ENCODE results near the gene TCERG1L. TPM values are rescaled to one million over a fixed set of nuclear protein-coding genes. Genes with fewer than 3 reads are reported as not detected.

The TCERG1L gene
- total RNA-seq, 1 donor from 2014 or later, result not detected

- Histone ChIP-seq H3K9me3 (no peaks in the 10 kb centered on the region), H3K4me1 (no peaks in the 10 kb centered on the region), H3K36me3 (no peaks in the 10 kb centered on the region), H3K27me3 (no peaks in the 10 kb centered on the region), H3K27ac (no peak overlapping the region), H3K4me3 (no peak overlapping the region)
- no peak for DNase-seq (ENCODE audit: extremely low spot score in 2 of 2)
- intact Hi-C loops (cut with DNase I), result no loop called here
- TF ChIP-seq CTCF (IDR thresholded peaks at IDR 0.05), result no peak
- TF ChIP-seq POLR2A (IDR thresholded peaks at IDR 0.05), result no peak
- no peak for TF ChIP-seq POLR2AphosphoS5 (IDR thresholded peaks at IDR 0.05; ENCODE audit: insufficient read depth in 1 of 2, low read depth in 1 of 2)
These were observed 32.0 kb downstream of the TCERG1L start for GRCh38 chr10:131279516-131279915.

GRCh38 chr10:131277969-131278368, 33.6 kb downstream of the TCERG1L start:
- intact Hi-C loops (cut with DNase I), result no loop called here
- Histone ChIP-seq H3K4me1 (no peaks in the 10 kb centered on the region), H3K9me3 (no peaks in the 10 kb centered on the region), H3K27ac (no peak overlapping the region), H3K27me3 (no peaks in the 10 kb centered on the region), H3K36me3 (no peaks in the 10 kb centered on the region), H3K4me3 (no peak overlapping the region)
- no peak for TF ChIP-seq POLR2A (IDR thresholded peaks at IDR 0.05)
- no peak for TF ChIP-seq CTCF (IDR thresholded peaks at IDR 0.05)
- no peak for TF ChIP-seq POLR2AphosphoS5 (IDR thresholded peaks at IDR 0.05; ENCODE audit: insufficient read depth in 1 of 2, low read depth in 1 of 2)
- DNase-seq (ENCODE audit: extremely low spot score in 2 of 2), result no peak

- Histone ChIP-seq H3K9me3 (no peaks in the 10 kb centered on the region), H3K27me3 (no peaks in the 10 kb centered on the region), H3K36me3 (no peaks in the 10 kb centered on the region), H3K4me1 (no peaks in the 10 kb centered on the region), H3K27ac (no peak overlapping the region), H3K4me3 (no peak overlapping the region)
- intact Hi-C loops (cut with DNase I), result no loop called here
- TF ChIP-seq POLR2AphosphoS5 (IDR thresholded peaks at IDR 0.05; ENCODE audit: insufficient read depth in 1 of 2, low read depth in 1 of 2) (no peak), POLR2A (IDR thresholded peaks at IDR 0.05) (no peak)
- no peak for DNase-seq (ENCODE audit: extremely low spot score in 2 of 2)
These were observed 34.2 kb downstream of the TCERG1L start for GRCh38 chr10:131277278-131277677.

- DNase-seq (ENCODE audit: extremely low spot score in 2 of 2), result no peak
- Histone ChIP-seq H3K27ac (no peak overlapping the region), H3K27me3 (no peaks in the 10 kb centered on the region), H3K9me3 (no peaks in the 10 kb centered on the region), H3K4me1 (no peaks in the 10 kb centered on the region), H3K36me3 (no peaks in the 10 kb centered on the region), H3K4me3 (no peak overlapping the region)
- TF ChIP-seq POLR2A (IDR thresholded peaks at IDR 0.05) (no peak), CTCF (IDR thresholded peaks at IDR 0.05) (no peak)
- intact Hi-C loops (cut with DNase I), result no loop called here
These were observed 35.8 kb downstream of the TCERG1L start for GRCh38 chr10:131275691-131276090.

GRCh38 chr10:131274883-131275282, 36.6 kb downstream of the TCERG1L start:
- Histone ChIP-seq H3K27ac (no peak overlapping the region), H3K9me3 (no peaks in the 10 kb centered on the region), H3K36me3 (no peaks in the 10 kb centered on the region), H3K27me3 (no peaks in the 10 kb centered on the region), H3K4me1 (no peaks in the 10 kb centered on the region), H3K4me3 (no peak overlapping the region)
- no peak for DNase-seq (ENCODE audit: extremely low spot score in 2 of 2)
- intact Hi-C loops (cut with DNase I), result no loop called here
- TF ChIP-seq POLR2A (IDR thresholded peaks at IDR 0.05) (no peak), POLR2AphosphoS5 (IDR thresholded peaks at IDR 0.05; ENCODE audit: insufficient read depth in 1 of 2, low read depth in 1 of 2) (no peak), CTCF (IDR thresholded peaks at IDR 0.05) (no peak)
